Measurements from ENCODE around the gene AMH.

DNA sequence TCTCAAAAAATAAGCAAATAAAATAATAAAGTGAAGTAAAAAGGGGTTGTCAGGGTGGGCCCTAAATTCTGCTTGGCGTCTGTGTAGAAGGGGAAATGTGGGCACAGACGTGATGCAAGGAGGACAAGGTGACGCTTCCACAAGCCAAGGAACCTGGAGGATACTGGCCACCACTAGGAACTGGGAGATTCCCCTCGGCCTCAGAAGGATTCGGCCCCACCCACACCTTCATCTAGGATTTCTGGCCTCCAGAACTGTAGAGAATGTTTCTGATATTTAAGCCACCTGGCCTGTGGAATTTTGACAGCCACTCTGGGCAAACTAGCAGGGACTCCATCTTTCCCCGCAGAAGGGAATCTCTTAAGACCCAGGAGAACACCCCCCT, 14.1 kb upstream of the AMH start:
- TF ChIP-seq, protein P1, sequence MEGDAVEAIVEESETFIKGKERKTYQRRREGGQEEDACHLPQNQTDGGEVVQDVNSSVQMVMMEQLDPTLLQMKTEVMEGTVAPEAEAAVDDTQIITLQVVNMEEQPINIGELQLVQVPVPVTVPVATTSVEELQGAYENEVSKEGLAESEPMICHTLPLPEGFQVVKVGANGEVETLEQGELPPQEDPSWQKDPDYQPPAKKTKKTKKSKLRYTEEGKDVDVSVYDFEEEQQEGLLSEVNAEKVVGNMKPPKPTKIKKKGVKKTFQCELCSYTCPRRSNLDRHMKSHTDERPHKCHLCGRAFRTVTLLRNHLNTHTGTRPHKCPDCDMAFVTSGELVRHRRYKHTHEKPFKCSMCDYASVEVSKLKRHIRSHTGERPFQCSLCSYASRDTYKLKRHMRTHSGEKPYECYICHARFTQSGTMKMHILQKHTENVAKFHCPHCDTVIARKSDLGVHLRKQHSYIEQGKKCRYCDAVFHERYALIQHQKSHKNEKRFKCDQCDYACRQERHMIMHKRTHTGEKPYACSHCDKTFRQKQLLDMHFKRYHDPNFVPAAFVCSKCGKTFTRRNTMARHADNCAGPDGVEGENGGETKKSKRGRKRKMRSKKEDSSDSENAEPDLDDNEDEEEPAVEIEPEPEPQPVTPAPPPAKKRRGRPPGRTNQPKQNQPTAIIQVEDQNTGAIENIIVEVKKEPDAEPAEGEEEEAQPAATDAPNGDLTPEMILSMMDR (conservative IDR thresholded peaks at IDR 0.05; ENCODE audit: low read depth in 2 of 2), result no peak
- TF ChIP-seq EZH2phosphoT487 (IDR thresholded peaks at IDR 0.05; ENCODE audit: unreplicated experiment) (no peak), POLR2AphosphoS5 (IDR thresholded peaks at IDR 0.05; ENCODE audit: low read depth) (no peak), REST (IDR thresholded peaks at IDR 0.05; ENCODE audit: unreplicated experiment) (no peak), ZNF114 (CRISPR knock-in tag; IDR thresholded peaks at IDR 0.05) (no peak), EZH2 (IDR thresholded peaks at IDR 0.05; ENCODE audit: low read depth, unreplicated experiment) (no peak), ZNF331 (CRISPR knock-in tag; IDR thresholded peaks at IDR 0.05; ENCODE audit: low read depth) (no peak)

Measured in GM23338 (cell line).